Measurements from ENCODE around the gene DNAJC15. TPM values are rescaled to one million over a fixed set of nuclear protein-coding genes. Genes with fewer than 3 reads are reported as not detected.
"Not testable (repeated sequence)": the region's sequence is repeated elsewhere in the genome, so short reads cannot be mapped to it uniquely, and the experiment has no call there.

Gene DNAJC15
- total RNA-seq: 5.3 and 17.8 TPM in 2 replicates

DNA sequence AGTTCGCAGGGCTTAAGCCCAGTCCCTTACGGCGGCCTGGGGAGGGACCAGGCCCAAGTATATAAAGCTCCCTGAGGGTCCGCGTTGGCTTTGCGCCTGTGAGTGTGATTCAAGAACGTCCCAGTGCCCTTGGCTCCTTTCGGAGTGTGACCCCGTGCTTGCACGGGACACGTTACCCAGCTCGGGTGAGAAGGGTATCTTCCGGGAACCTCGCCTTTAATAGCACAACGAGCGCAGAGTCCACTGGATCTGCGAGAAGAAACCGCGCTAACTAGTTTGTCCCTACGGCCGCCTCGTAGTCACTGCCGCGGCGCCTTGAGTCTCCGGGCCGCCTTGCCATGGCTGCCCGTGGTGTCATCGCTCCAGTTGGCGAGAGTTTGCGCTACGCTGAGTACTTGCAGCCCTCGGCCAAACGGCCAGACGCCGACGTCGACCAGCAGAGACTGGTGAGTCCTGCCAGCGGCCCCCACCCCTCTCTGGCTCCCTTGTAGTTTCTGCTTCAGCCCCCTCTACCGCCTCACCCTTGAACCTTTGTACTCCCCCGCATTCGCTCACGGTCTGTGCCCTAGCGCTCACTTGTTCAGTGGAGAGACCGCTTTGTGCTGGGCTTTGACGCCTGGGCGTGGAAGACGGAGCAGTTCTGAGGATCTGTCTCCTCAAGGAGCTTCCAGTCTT is at the start of gene DNAJC15:
DNAJC15 (plus strand) TSS at position 298 of the 675 bp plus-strand sequence; CDS start at position 339, 41 bp downstream.
- DNase-seq (ENCODE audit: extremely low read depth, low read depth, low spot score): peak; percentile 36

- no peak for DNase-seq (ENCODE audit: extremely low read depth, low read depth, low spot score)
Observed at GRCh38 chr13:42976066-42976465, 47.3 kb upstream of the DNAJC15 start.

DNA sequence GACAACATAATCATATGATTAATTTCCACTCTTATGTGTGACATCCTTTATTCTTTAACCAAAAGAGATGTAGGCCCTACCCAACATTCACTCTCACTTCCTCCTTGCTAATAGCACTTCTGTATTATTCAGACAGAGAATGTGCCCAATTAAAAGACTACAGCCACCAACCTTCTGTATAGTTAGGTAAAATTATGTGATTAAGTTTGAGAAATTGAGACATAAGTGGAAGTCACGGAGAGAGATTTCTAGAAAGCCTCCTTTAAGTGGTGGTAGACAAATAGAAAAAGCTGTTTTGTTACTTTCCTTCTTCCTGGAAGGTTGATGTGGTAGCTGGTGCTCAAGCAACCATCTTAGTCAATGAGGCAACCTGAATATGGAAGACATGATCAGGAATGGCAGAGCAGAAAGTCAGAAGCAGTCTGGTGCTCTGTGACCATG is 46.1 kb upstream of the DNAJC15 start:
- DNase-seq (ENCODE audit: extremely low read depth, low read depth, low spot score): no peak

DNA sequence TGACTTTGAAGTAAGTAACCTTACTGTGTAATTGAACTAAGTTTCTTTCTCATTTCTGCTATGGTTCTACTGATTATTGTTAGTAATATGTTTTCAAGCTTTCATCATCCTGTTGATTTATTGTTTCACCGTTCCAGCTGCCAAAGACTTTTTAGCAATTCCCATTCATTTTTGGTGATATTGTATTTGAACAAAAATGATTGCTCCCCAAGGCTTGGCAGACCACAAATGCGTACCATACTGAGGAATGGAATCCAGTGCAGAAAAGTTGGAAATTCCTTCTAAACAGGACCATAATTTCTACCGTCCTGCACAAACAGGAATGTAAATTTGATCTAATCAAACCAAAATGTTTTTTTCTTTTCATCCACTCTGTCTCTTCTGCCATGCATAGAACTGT is 42.1 kb upstream of the DNAJC15 start:
- DNase-seq (ENCODE audit: extremely low read depth, low read depth, low spot score): no peak

DNA sequence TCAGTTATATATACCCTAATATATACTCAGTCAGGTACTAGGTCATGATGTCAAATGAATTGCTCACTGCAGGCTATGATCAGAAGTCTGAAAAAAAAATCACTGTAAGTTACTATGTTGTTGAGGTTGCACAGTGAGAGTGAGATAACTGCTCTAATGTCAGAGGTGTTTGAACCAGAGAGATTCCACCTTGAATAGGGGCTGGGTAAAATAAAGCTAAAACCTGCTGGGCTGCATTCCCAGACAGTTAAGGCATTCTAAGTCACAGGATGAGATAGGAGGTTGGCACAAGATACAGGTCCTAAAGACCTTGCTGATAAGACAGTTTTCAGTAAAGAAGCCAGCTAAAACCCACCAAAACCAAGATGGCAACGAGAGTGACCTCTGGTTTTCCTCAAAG is 41.5 kb upstream of the DNAJC15 start:
- DNase-seq (ENCODE audit: extremely low read depth, low read depth, low spot score): no peak

- DNase-seq (ENCODE audit: extremely low read depth, low read depth, low spot score): no peak
Observed at GRCh38 chr13:42984026-42984425, 39.4 kb upstream of the DNAJC15 start.

DNA sequence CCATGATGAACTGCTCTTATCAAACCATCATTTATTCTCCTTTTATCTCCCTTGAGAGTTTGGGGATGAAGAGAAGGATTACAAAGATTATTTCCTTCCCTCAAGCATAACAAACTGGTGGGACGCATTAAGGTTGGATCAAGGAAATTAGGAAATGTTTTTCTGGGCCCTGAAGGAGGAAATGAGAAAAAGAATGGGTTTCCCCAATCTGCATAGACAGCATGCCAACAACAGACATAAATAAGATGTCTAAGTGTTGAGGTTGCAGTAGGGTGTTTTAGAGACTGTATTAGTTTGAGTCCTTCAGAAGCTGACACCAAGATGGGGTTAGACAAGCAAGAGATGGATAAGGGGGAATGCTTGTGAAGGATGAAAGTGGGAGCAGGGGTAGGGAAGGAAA is 38.7 kb upstream of the DNAJC15 start:
- DNase-seq (ENCODE audit: extremely low read depth, low read depth, low spot score): no peak

GRCh38 chr13:42985312-42986175 is 37.8 kb upstream of the DNAJC15 start:
- DNase-seq (ENCODE audit: extremely low read depth, low read depth, low spot score): no peak

- DNase-seq (ENCODE audit: extremely low read depth, low read depth, low spot score): no peak
Observed at GRCh38 chr13:42986176-42986574, 37.2 kb upstream of the DNAJC15 start.

DNA sequence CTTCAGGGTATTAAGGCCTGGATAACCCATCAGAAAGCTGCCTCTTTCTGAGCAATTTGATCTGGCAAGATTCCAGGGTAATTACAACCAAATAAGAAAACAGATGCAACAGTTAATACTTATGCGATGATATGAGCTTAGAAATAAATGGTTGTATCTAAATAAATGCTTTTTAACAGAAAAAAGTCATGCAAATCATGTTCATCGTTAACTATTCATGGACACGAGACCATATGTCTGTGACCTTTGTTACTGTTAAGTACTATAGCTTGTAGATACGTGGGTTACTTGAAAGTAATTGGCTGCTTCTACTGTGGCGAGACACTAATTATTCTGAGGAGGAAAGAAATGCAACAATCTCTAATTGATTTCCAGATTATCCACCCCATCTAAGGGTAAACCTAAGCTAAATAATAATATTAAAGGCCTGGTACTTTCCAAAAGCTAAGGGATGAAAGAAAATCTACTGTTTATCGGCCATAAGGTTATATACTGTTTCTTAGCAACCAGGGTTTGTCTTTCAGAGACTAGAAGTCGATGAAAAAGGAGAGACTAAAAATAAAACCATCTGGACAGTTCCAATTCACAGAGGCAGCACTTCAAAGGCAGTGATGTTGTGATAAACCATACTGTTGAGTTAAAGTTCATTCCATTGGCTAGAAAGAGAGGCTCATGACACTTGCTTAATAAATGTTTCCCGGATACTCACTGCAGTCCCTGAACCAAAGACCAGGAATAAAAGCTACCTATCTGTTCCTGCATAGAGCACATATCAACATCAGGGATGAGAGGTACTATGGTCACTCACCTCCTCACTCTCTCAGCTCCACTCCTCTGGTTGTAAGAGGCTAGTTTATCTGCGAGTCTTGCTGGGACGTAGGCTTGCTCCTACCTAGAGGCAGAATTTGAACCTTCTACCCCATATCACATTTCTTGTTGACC is 32.8 kb upstream of the DNAJC15 start:
- DNase-seq (ENCODE audit: extremely low read depth, low read depth, low spot score): no peak

DNA sequence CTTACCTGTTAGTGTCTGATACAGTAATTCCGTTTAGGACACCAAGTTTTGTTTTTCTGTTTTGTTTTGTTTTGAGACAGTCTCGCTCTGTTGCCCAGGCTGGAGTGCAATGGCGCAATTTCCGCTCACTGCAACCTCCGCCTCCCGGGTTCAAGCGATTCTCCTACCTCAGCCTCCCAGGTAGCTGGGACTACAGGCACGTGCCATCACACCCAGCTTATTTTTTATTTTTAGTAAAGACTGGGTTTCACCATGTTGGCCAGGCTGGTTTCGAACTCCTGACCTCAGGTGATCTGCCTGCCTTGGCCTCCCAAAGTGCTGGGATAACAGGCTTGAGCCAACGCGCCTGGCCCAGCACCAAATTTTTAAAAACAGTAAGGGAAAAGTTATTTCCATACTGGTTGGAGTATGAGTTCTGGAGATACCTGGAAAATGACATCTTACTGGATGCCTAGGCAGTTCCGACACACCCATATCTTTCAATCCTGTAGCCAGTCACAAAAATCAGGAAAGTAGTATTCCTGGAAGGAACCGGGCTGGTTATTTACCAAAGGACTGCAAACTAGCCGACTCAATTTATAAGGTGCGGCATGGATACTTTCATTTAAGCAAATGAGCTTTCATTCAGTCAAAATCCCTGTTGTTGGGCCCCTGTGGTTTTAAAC is 32.0 kb upstream of the DNAJC15 start:
- DNase-seq (ENCODE audit: extremely low read depth, low read depth, low spot score): not testable (repeated sequence)

DNA sequence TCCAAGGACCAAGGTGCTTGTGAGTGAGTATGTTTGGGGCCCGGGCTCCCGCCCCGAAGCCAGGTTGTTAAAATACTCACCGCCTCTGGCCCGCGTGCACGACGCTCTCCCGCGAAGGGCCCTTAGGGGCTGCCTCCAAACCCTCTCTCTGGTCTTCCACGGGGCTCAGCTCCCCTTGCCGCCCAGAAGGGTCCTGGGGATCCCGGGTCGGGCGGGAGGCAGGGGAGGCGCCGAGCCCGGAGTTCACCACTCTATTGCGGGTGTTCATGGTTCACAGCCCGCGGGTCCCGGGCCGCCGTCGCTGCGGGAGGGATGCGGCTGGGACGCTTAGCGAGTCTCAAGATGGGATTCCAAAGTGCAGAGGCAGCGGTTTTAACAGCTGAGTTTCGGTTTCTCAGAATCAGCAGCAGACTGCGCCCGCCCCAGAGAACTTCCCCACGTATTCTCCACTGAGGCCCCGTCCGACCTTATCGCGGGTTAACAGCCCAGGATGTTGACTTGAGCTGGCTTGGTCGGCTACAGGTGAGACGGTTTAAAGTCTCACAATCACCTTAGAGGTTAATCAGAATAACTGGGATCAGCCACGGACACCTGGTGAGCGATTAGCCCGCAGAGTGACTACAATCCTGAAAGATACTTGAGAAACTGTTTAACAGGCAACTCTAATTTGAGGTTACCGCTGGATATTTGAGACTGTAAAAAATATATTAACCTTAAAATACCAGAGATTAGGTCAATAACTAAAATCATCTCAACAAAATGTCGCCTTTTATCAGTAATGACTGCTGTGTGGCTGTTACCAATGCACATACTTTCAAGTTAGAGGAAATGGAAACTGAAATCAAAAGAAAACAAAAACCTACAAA is 31.3 kb upstream of the DNAJC15 start, which contains the start of gene EPSTI1:
EPSTI1 (minus strand) TSS at position 344 of the 866 bp plus-strand sequence; CDS start at position 268, 76 bp downstream.
- peak; percentile 27 for DNase-seq (ENCODE audit: extremely low read depth, low read depth, low spot score)

GRCh38 chr13:42992764-42993122 is 30.6 kb upstream of the DNAJC15 start:
- no peak for DNase-seq (ENCODE audit: extremely low read depth, low read depth, low spot score)

- no peak for DNase-seq (ENCODE audit: extremely low read depth, low read depth, low spot score)
Observed at GRCh38 chr13:42994878-42995277, 28.5 kb upstream of the DNAJC15 start.

GRCh38 chr13:42996584-42996983 is 26.8 kb upstream of the DNAJC15 start:
- DNase-seq (ENCODE audit: extremely low read depth, low read depth, low spot score): peak; percentile 22

DNA sequence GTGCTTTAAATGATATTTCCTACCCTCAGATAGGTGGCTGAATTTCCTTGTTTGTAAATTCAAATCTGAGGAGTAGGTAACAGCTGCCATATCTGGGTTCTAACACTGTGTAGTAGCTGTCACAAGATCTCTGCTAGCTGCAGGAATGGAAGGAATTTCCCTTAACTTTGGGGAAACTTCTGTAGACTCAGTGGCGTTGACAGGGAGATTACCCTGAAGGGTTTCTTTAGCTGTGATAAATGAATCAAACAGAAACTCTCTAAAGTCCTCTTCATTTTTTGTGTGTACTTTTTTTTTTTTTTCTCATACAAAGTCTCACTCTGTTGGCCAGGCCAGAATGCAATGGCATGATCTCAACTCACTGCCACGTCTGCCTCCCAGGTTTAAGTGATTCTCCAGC is 26.0 kb upstream of the DNAJC15 start:
- no peak for DNase-seq (ENCODE audit: extremely low read depth, low read depth, low spot score)

- no peak for DNase-seq (ENCODE audit: extremely low read depth, low read depth, low spot score)
Observed at GRCh38 chr13:42999491-42999890, 23.9 kb upstream of the DNAJC15 start.

- no peak for DNase-seq (ENCODE audit: extremely low read depth, low read depth, low spot score)
Observed at GRCh38 chr13:43000676-43001075, 22.7 kb upstream of the DNAJC15 start.

DNA sequence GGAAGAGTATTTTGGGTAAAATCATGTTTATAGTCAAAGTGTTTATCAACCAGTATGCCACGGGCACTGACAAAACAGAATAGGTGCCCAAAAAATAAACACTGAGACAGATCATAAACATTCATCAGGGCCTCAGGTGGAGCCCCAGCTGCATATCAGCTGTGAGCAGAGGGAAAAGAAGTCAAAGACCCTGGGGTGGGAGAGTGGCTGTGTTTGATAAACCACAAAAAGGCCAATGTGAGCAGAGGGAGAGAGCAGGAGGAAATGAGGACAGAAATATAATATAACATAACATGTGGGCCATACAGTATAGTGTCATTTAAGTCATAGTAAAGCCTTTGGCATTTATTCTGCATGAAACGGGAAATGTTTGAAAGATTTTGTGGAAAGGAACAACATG is 21.4 kb upstream of the DNAJC15 start:
- DNase-seq (ENCODE audit: extremely low read depth, low read depth, low spot score): no peak

Measured in glomerular endothelial cell (primary cell).